Sigmoid colon (tissue), 7 donors: ENCODE data around the gene LYVE1. TPM values are rescaled to one million over a fixed set of nuclear protein-coding genes. Genes with fewer than 3 reads are reported as not detected.
A peak's percentile ranks its signal among the peaks of the same experiment; 100 is the strongest.

ENCODE experiments used
- DNase-seq: peaks from one replicate; pipeline ENCODE4 v3.0.0-alpha.2; 2019
- H3K27ac ChIP-seq, 4 donors: fragments of 200-600 bp; sonication (generic); one replicate each; pipeline ENCODE4 v1.5.1; 2016 to 2019; ENCODE audit warnings: mild to moderate bottlenecking in 1 of 4
- H3K27me3 ChIP-seq, 3 donors: fragments of 200-600 bp; sonication (generic); one replicate each; pipeline ENCODE4 v1.5.1; 2019; ENCODE audit warnings: mild to moderate bottlenecking in 1 of 3
- H3K36me3 ChIP-seq, 4 donors: fragments of 200-600 bp; sonication (generic); one replicate each; pipeline ENCODE4 v1.5.1; 2016 to 2019
- H3K4me1 ChIP-seq, 4 donors: fragments of 200-600 bp; sonication (generic); one replicate each; pipeline ENCODE4 v1.5.1; 2017 to 2019
- H3K4me3 ChIP-seq, 4 donors: fragments of 200-600 bp; sonication (generic); one replicate each; pipeline ENCODE4 v1.5.1; 2017 to 2019; ENCODE audit warnings: mild to moderate bottlenecking in 2 of 4, moderate library complexity in 1 of 4
- H3K9me3 ChIP-seq, 4 donors: fragments of 200-600 bp in 3 of 4; sonication (generic) in 3 of 4; one replicate each; pipeline versions ENCODE4 v1.5.1 to v1.6.1; 2013 to 2019
- CTCF ChIP-seq, 4 experiments: fragments of 450-650 bp in 3 of 4; fragments of 200-600 bp in 1 of 4; IDR thresholded peaks; one replicate each; pipeline ENCODE4 v1.5.1; 2016 to 2019; ENCODE audit warnings: antibody characterized with exemption in 4 of 4, mild to moderate bottlenecking in 3 of 4, moderate library complexity in 2 of 4
- EP300 ChIP-seq, 4 donors: sonication (generic); formaldehyde crosslinking; IDR thresholded peaks; one replicate each; pipeline ENCODE4 v1.6.1; 2017; ENCODE audit warnings: antibody characterized with exemption in 4 of 4
- POLR2A ChIP-seq, 2 donors: fragments of 450-650 bp; IDR thresholded peaks; one replicate each; pipeline ENCODE4 v1.6.1; 2016; ENCODE audit warnings: antibody characterized with exemption in 2 of 2, mild to moderate bottlenecking in 2 of 2, moderate library complexity in 2 of 2
- POLR2AphosphoS5 ChIP-seq, 4 donors: sonication (generic); formaldehyde crosslinking; IDR thresholded peaks; one replicate each; pipeline ENCODE4 v1.6.1; 2017; ENCODE audit warnings: antibody characterized with exemption in 4 of 4
- WGBS, 2 donors: extraction: QIAGEN DNeasy Blood & Tissue Kit; methylation state at CpG; one replicate each; pipeline ENCODE4 v1.1.7; 2013; 5-methylcytosine and 5-hydroxymethylcytosine counted together
- intact Hi-C: fragments of 100-400 bp; cut with DNase I; formaldehyde crosslinking; loops from one replicate; pipeline ENCODE4 v1.15.1; 2023
- polyA plus RNA-seq, 3 donors: library from polyadenylated mRNA; stranded (reverse); fragments of 200-250 nt; gene quantifications; one replicate each; pipeline ENCODE4 v1.2.3, GENCODE V29; 2013
- total RNA-seq, 4 donors: library from RNA; depleted of rRNA; stranded (reverse); fragments of >200 nt; gene quantifications; one replicate each; pipeline ENCODE4 v1.1.0, GENCODE V29; 2016
- donor health status: healthy with polysubstance abuse.
- donor health status: Bipolar disorder and iron deficiency.
- donor health status: healthy.

The LYVE1 gene, protein sequence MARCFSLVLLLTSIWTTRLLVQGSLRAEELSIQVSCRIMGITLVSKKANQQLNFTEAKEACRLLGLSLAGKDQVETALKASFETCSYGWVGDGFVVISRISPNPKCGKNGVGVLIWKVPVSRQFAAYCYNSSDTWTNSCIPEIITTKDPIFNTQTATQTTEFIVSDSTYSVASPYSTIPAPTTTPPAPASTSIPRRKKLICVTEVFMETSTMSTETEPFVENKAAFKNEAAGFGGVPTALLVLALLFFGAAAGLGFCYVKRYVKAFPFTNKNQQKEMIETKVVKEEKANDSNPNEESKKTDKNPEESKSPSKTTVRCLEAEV
- total RNA-seq: 100 to 1,000 TPM in 3 of 4 donors, 10 to 100 TPM in 1; 41.5 to 158 (median 133) TPM
- 10 to 100 TPM; 21.3 to 29.4 (median 22.7) TPM for polyA plus RNA-seq

DNA sequence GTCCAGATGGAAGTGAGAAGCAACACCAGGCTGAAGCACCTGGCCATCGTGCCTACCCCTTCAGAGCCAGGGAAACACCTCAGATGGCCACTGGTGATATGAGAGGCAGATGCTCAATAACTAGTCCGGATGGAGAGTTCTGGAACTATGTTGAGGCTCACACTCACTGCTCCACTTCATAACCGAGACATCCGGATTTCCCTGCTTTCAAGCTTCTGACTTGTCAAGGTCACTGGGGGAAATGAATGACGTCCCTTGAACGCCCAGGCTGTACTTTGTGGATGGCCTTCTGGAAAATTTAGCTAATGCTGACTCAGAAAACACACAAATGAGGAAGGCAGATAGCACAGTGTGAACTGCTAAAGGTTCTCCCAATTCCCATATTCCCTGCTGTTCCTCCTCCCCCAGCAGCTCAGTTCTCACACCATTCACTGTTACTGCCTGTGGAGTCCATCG lies at the start of gene LYVE1:
TSS of gene LYVE1 (minus strand) at position 180 of the 456 bp plus-strand sequence. CDS start at position 47, 133 bp downstream.
- peaks cover 0 to 7% (median 1%) of the 10 kb centered on the region in 4 donors for H3K36me3 ChIP-seq
- TF ChIP-seq EP300 (IDR thresholded peaks at IDR 0.05) (peak in 2 of 4 donors; percentile 36 to 73), POLR2A (IDR thresholded peaks at IDR 0.05) (peak in 1 of 2 donors; percentile 14), POLR2AphosphoS5 (IDR thresholded peaks at IDR 0.05) (peak in 3 of 4 donors; percentile 56 to 63 (median 57)), CTCF (IDR thresholded peaks at IDR 0.05) (no peak)
- WGBS, 2 donors: 82 to 85% methylated on average over 7 of the region's 7 CpGs
- peaks cover 0 to under 1% (median 0%) of the 10 kb centered on the region in 4 donors for H3K4me1 ChIP-seq
- H3K4me3 ChIP-seq: peak within 1 kb of the TSS in 3 of 4 donors; percentile 9 to 29 (median 22)
- H3K27me3 ChIP-seq: no peaks in the 10 kb centered on the region
- H3K9me3 ChIP-seq: no peaks in the 10 kb centered on the region
- intact Hi-C loops: no loop called here
- peak within 1 kb of the TSS; percentile 28 to 53 (median 42) for H3K27ac ChIP-seq
- DNase-seq: peak; percentile 72

GRCh38 chr11:10617551-10617950 lies 49.1 kb upstream of the LYVE1 start:
- Histone ChIP-seq H3K9me3 (no peaks in the 10 kb centered on the region), H3K27ac (peak overlapping the region; percentile 59 to 87 (median 75)), H3K4me1 (peaks cover 0 to 27% (median 23%) of the 10 kb centered on the region in 4 donors), H3K4me3 (no peak overlapping the region), H3K36me3 (peaks cover 0 to 44% (median 6%) of the 10 kb centered on the region in 4 donors), H3K27me3 (no peaks in the 10 kb centered on the region)
- intact Hi-C loops: no loop called here
- no peak for DNase-seq
- 61 to 65% methylated on average over 1 of the region's 1 CpG for WGBS, 2 donors
- TF ChIP-seq EP300 (IDR thresholded peaks at IDR 0.05) (no peak), CTCF (IDR thresholded peaks at IDR 0.05) (no peak), POLR2AphosphoS5 (IDR thresholded peaks at IDR 0.05) (no peak), POLR2A (IDR thresholded peaks at IDR 0.05) (no peak)

- 64 to 72% methylated on average over 9 of the region's 9 CpGs for WGBS, 2 donors
- Histone ChIP-seq H3K4me3 (no peak overlapping the region), H3K27ac (peak overlapping the region in 3 of 4 donors; percentile 24 to 46 (median 38)), H3K36me3 (peaks cover 3 to 80% (median 10%) of the 10 kb centered on the region in 4 donors), H3K4me1 (peaks cover 0 to 18% (median 10%) of the 10 kb centered on the region in 4 donors), H3K27me3 (no peaks in the 10 kb centered on the region), H3K9me3 (no peaks in the 10 kb centered on the region)
- TF ChIP-seq EP300 (IDR thresholded peaks at IDR 0.05) (no peak), POLR2AphosphoS5 (IDR thresholded peaks at IDR 0.05) (no peak), POLR2A (IDR thresholded peaks at IDR 0.05) (no peak), CTCF (IDR thresholded peaks at IDR 0.05) (no peak)
- intact Hi-C loops: no loop called here
- DNase-seq: no peak
These were observed 43.8 kb upstream of the LYVE1 start for GRCh38 chr11:10611979-10612862.

DNA sequence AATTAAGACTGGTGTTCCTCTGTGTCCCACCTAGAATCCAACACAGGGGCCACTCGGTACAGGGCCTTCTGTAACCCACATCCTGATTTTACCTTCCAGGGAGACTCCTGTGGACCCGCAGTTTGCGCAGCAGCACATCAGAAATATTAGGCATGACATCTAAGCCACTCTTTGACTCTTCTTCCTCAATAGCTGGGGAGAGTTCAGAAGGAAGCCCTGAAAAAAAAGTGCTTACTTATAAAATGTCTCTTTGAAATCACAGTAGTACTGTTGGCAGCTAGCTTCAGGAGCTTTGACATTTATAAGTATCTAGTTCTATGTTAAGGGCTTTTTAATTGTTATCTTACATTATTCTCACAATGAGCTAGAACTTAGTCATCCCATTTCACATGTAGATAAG lies 41.2 kb upstream of the LYVE1 start:
- Histone ChIP-seq H3K4me1 (peaks cover 0 to 29% (median 14%) of the 10 kb centered on the region in 4 donors), H3K36me3 (peaks cover 9 to 91% (median 20%) of the 10 kb centered on the region in 4 donors), H3K27me3 (no peaks in the 10 kb centered on the region), H3K27ac (peak overlapping the region; percentile 29 to 46 (median 36)), H3K9me3 (no peaks in the 10 kb centered on the region), H3K4me3 (no peak overlapping the region)
- TF ChIP-seq POLR2A (IDR thresholded peaks at IDR 0.05) (no peak), EP300 (IDR thresholded peaks at IDR 0.05) (no peak), POLR2AphosphoS5 (IDR thresholded peaks at IDR 0.05) (no peak), CTCF (IDR thresholded peaks at IDR 0.05) (no peak)
- WGBS, 2 donors: 94 to 95% methylated on average over 3 of the region's 3 CpGs
- no peak for DNase-seq
- intact Hi-C loops: no loop called here
